T-helper 17 cell (primary cell): ENCODE data around the gene POLD3. TPM values are rescaled to one million over a fixed set of nuclear protein-coding genes. Genes with fewer than 3 reads are reported as not detected.

Experiments
- ATAC-seq: fragments of 150-1000 bp; cut with Tn5 transposase; 2 replicates; pipeline ENCODE4 v1.10.0; 2021; ENCODE audit warnings: mild to moderate bottlenecking, moderate library complexity
- DNase-seq, 3 donors: peaks; one replicate each; pipeline versions ENCODE4 v3.0.0 to v3.0.0-alpha.2; 2020 to 2021
- H3K9me3 ChIP-seq: one replicate; pipeline ENCODE4 v1.7.0; 2013; ENCODE audit warnings: low read length, mild to moderate bottlenecking; ENCODE audit not compliant: control insufficient read depth, poor library complexity, severe bottlenecking
- H3K27ac Mint-ChIP-seq: one replicate; pipeline ENCODE4 v1.8.0; 2022; ENCODE audit warnings: mild to moderate bottlenecking, moderate library complexity, mixed read lengths
- H3K27me3 Mint-ChIP-seq: one replicate; pipeline ENCODE4 v1.8.0; 2022; ENCODE audit warnings: mixed read lengths
- H3K36me3 Mint-ChIP-seq: one replicate; pipeline ENCODE4 v1.8.0; 2022; ENCODE audit warnings: low read depth, mixed read lengths
- H3K4me1 Mint-ChIP-seq: one replicate; pipeline ENCODE4 v1.8.0; 2022; ENCODE audit warnings: mild to moderate bottlenecking, mixed read lengths
- H3K4me3 Mint-ChIP-seq: one replicate; pipeline ENCODE4 v1.8.0; 2022; ENCODE audit warnings: mild to moderate bottlenecking, moderate library complexity, mixed read lengths
- total RNA-seq, 4 donors: library from RNA in 2 of 4; stranded (reverse) in 2 of 4; gene quantifications; one replicate each; pipeline ENCODE4 v1.2.3 and lab custom pipeline; 2022 to 2026

The POLD3 gene
- total RNA-seq, 2 donors from 2014 or later, result 10.8 to 11.1 TPM

- Mint-ChIP-seq H3K27me3 (no peaks in the 10 kb centered on the region), H3K4me3 (no peak overlapping the region), H3K27ac (peak overlapping the region; percentile 11), H3K36me3 (peaks cover 15% of the 10 kb centered on the region), H3K4me1 (peaks cover 3% of the 10 kb centered on the region)
- no peak for DNase-seq
- no peak for ATAC-seq
- no peaks in the 10 kb centered on the region for H3K9me3 ChIP-seq
These were observed 41.3 kb downstream of the POLD3 start for GRCh38 chr11:74633406-74634393.

- H3K27me3 Mint-ChIP-seq, result no peaks in the 10 kb centered on the region
- H3K4me1 Mint-ChIP-seq, result no peaks in the 10 kb centered on the region
- ATAC-seq (no peak), DNase-seq (no peak)
- no peak overlapping the region for H3K27ac Mint-ChIP-seq
- peaks cover 12% of the 10 kb centered on the region for H3K36me3 Mint-ChIP-seq
- H3K9me3 ChIP-seq, result no peaks in the 10 kb centered on the region
- H3K4me3 Mint-ChIP-seq, result no peak overlapping the region
These were observed 42.2 kb downstream of the POLD3 start for GRCh38 chr11:74634537-74634936.

DNA sequence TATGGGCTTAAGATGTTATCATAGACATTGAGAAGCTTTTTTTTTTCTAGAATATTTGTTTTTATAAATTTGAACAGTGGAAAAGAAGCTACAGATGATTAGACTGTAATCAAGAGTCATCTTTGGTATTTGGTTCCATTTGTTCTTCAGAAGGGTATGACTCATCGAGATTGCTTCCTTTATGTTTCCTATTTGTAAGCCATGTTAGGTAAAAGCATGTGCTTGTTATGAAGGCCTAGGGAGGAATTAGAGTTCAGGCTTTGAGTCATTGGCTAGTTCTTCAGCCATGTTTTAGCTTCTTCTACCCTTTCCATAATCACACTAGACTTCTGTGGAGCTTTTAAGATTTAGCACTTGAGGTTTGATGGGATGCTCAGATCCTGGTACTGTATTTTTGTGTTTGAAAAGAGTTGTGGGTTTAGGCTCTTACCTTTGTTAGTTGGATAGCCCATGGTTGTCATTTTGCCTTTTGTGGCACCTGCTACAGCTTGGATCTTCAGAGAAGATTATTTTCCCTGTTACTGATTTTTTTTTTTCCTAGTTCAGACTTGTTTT, 44.3 kb downstream of the POLD3 start:
- ATAC-seq, result no peak
- H3K4me1 Mint-ChIP-seq, result no peaks in the 10 kb centered on the region
- H3K27me3 Mint-ChIP-seq, result no peaks in the 10 kb centered on the region
- H3K4me3 Mint-ChIP-seq, result no peak overlapping the region
- H3K27ac Mint-ChIP-seq, result no peak overlapping the region
- DNase-seq, result no peak
- H3K9me3 ChIP-seq, result no peaks in the 10 kb centered on the region
- H3K36me3 Mint-ChIP-seq, result peaks cover 18% of the 10 kb centered on the region

GRCh38 chr11:74637700-74638099, 45.3 kb downstream of the POLD3 start:
- DNase-seq (no peak), ATAC-seq (no peak)
- Mint-ChIP-seq H3K36me3 (peaks cover 21% of the 10 kb centered on the region), H3K4me1 (no peaks in the 10 kb centered on the region), H3K27me3 (no peaks in the 10 kb centered on the region), H3K4me3 (no peak overlapping the region), H3K27ac (no peak overlapping the region)
- H3K9me3 ChIP-seq, result no peaks in the 10 kb centered on the region

DNA sequence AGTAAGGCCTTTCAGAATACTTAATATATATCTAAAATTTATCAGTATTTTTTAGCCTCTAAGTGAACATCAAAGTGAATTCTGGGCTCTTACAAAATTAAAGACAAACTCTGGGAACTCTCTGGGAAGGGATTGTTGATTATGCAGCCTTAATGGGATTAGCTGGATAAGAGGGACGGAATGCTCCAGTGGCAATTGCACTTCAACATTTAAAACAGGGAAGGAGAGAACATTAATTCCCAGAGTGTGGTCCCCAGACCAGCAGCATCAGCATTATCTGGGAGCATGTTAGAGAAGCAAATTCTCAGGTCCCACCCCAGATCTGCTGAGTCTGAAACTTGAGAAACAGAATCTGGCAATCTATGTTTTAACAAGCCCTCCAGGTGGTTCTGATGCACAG, 46.5 kb downstream of the POLD3 start:
- Mint-ChIP-seq H3K36me3 (peaks cover 19% of the 10 kb centered on the region), H3K27me3 (no peaks in the 10 kb centered on the region), H3K4me1 (no peaks in the 10 kb centered on the region), H3K27ac (no peak overlapping the region), H3K4me3 (no peak overlapping the region)
- ATAC-seq (no peak), DNase-seq (no peak)
- H3K9me3 ChIP-seq, result no peaks in the 10 kb centered on the region

GRCh38 chr11:74639533-74639932, 47.2 kb downstream of the POLD3 start:
- DNase-seq (no peak), ATAC-seq (no peak)
- peaks cover 20% of the 10 kb centered on the region for H3K36me3 Mint-ChIP-seq
- no peaks in the 10 kb centered on the region for H3K9me3 ChIP-seq
- no peaks in the 10 kb centered on the region for H3K4me1 Mint-ChIP-seq
- no peak overlapping the region for H3K4me3 Mint-ChIP-seq
- H3K27ac Mint-ChIP-seq, result no peak overlapping the region
- H3K27me3 Mint-ChIP-seq, result no peaks in the 10 kb centered on the region

DNA sequence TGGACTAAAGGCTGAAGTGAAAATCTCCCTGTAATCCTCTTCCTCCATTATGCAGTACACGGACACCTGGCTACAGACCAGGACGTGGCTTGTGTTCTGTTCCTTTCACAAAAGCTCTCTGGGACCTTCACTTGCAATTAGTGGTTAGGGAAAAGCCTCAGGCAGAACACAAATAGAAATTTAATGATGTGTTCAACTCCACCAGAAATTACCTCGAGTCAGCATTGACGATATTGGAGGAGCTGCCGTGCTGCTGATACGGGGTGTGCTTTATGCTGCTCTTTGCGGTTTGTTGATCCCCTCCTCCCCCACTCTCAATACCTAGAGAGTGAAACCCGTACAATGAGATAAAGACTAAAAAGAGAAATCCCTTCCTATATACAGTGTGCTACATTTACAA, 48.9 kb downstream of the POLD3 start:
- H3K27ac Mint-ChIP-seq, result no peak overlapping the region
- H3K4me3 Mint-ChIP-seq, result no peak overlapping the region
- H3K9me3 ChIP-seq, result no peaks in the 10 kb centered on the region
- peaks cover 17% of the 10 kb centered on the region for H3K36me3 Mint-ChIP-seq
- no peaks in the 10 kb centered on the region for H3K4me1 Mint-ChIP-seq
- no peak for DNase-seq
- no peak for ATAC-seq
- no peaks in the 10 kb centered on the region for H3K27me3 Mint-ChIP-seq

GRCh38 chr11:74641905-74642304, 49.5 kb downstream of the POLD3 start:
- peaks cover 17% of the 10 kb centered on the region for H3K36me3 Mint-ChIP-seq
- no peak overlapping the region for H3K27ac Mint-ChIP-seq

DNA sequence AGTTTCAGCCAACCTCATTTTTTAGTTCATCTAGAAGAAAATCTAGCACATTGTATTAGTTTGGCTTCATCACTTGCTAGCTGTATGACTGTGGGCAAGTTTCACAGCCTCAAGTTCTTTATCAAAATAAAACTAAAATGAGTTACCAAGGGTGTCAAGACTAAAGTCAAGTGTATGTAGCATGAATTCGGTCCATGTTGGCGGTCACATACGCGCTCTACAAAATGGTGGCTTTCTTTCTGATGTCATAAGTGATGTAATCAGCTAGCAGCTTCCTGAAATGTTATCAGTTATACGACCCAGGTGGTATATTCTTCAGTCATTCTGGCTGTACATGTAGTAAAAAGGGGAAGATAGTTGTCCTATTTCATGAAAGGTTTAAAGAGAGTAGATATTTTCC, 50.5 kb downstream of the POLD3 start:
- Mint-ChIP-seq H3K4me1 (no peaks in the 10 kb centered on the region), H3K27ac (no peak overlapping the region), H3K27me3 (no peaks in the 10 kb centered on the region), H3K4me3 (no peak overlapping the region), H3K36me3 (peaks cover 17% of the 10 kb centered on the region)
- no peak for DNase-seq
- ATAC-seq, result no peak
- H3K9me3 ChIP-seq, result no peaks in the 10 kb centered on the region

More at GRCh38 chr11:74641905-74642304, 49.5 kb downstream of the POLD3 start:
- H3K9me3 ChIP-seq, result no peaks in the 10 kb centered on the region
- Mint-ChIP-seq H3K27me3 (no peaks in the 10 kb centered on the region), H3K4me1 (no peaks in the 10 kb centered on the region), H3K4me3 (no peak overlapping the region)
- no peak for ATAC-seq
- no peak for DNase-seq

- DNase-seq (no peak), ATAC-seq (no peak)
- no peak overlapping the region for H3K27ac Mint-ChIP-seq
- H3K36me3 Mint-ChIP-seq, result peaks cover 19% of the 10 kb centered on the region
- H3K9me3 ChIP-seq, result no peaks in the 10 kb centered on the region
- H3K27me3 Mint-ChIP-seq, result no peaks in the 10 kb centered on the region
- no peaks in the 10 kb centered on the region for H3K4me1 Mint-ChIP-seq
- H3K4me3 Mint-ChIP-seq, result no peak overlapping the region
These were observed 51.7 kb downstream of the POLD3 start for GRCh38 chr11:74644081-74644480.

GRCh38 chr11:74646215-74646614, 53.8 kb downstream of the POLD3 start:
- DNase-seq (no peak), ATAC-seq (no peak)
- H3K36me3 Mint-ChIP-seq, result peaks cover 15% of the 10 kb centered on the region
- no peaks in the 10 kb centered on the region for H3K27me3 Mint-ChIP-seq
- no peaks in the 10 kb centered on the region for H3K9me3 ChIP-seq
- no peak overlapping the region for H3K4me3 Mint-ChIP-seq
- no peaks in the 10 kb centered on the region for H3K4me1 Mint-ChIP-seq
- no peak overlapping the region for H3K27ac Mint-ChIP-seq

GRCh38 chr11:74646954-74647353, 54.6 kb downstream of the POLD3 start:
- Mint-ChIP-seq H3K27me3 (no peaks in the 10 kb centered on the region), H3K4me3 (no peak overlapping the region), H3K4me1 (no peaks in the 10 kb centered on the region), H3K36me3 (peaks cover 8% of the 10 kb centered on the region), H3K27ac (no peak overlapping the region)
- no peak for ATAC-seq
- DNase-seq, result no peak
- H3K9me3 ChIP-seq, result no peaks in the 10 kb centered on the region

- H3K9me3 ChIP-seq, result no peaks in the 10 kb centered on the region
- Mint-ChIP-seq H3K36me3 (peaks cover 8% of the 10 kb centered on the region), H3K27ac (no peak overlapping the region), H3K4me3 (no peak overlapping the region), H3K27me3 (no peaks in the 10 kb centered on the region), H3K4me1 (no peaks in the 10 kb centered on the region)
- DNase-seq (no peak), ATAC-seq (no peak)
These were observed 55.0 kb downstream of the POLD3 start for GRCh38 chr11:74647404-74647803.

DNA sequence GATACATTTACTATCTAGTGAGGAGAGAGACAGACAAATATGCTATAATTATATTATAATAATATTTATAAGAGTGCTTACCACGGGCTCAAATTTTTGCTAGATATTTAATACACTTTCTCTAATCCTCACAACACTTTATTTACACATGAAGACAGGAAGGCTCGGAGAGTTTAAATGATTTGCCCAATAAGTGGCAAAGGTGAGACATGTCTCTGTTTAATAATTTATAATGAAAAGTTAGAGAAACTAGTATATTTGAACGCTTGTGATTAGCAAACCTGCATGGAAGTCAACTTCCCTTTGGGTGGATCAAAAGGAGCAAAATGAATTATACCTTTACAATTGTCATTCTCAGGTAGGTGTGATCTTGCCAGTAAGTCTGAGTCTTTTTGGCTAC, 55.4 kb downstream of the POLD3 start:
- Mint-ChIP-seq H3K27me3 (no peaks in the 10 kb centered on the region), H3K4me1 (no peaks in the 10 kb centered on the region), H3K27ac (no peak overlapping the region), H3K36me3 (peaks cover 8% of the 10 kb centered on the region), H3K4me3 (no peak overlapping the region)
- ATAC-seq (no peak), DNase-seq (no peak)
- no peaks in the 10 kb centered on the region for H3K9me3 ChIP-seq
